ENCODE data around the gene PKN1. TPM values are rescaled to one million over a fixed set of nuclear protein-coding genes. Genes with fewer than 3 reads are reported as not detected.
A peak's percentile ranks its signal among the peaks of the same experiment; 100 is the strongest.

Gene PKN1
- total RNA-seq, 1 experiment from 2014 or later, result 205 TPM

GRCh38 chr19:14496834-14497227, 63.7 kb downstream of the PKN1 start:
- Histone ChIP-seq H3K27ac (ENCODE audit: low read length) (peak overlapping the region; percentile 92), H3K27me3 (ENCODE audit: control insufficient read depth, insufficient read depth, low read length) (no peaks in the 10 kb centered on the region), H3K9me3 (ENCODE audit: control insufficient read depth, insufficient read depth, low read depth, low read length) (no peaks in the 10 kb centered on the region), H3K4me1 (ENCODE audit: control insufficient read depth, insufficient read depth, low read length) (peaks cover 18% of the 10 kb centered on the region), H3K36me3 (ENCODE audit: control insufficient read depth, insufficient read depth, low read length) (no peaks in the 10 kb centered on the region), H3K4me3 (ENCODE audit: low read depth in 2 of 2, low read length in 2 of 2) (peak overlapping the region; percentile 50 to 82)
- intact Hi-C loops (cut with micrococcal nuclease; ENCODE audit: unreplicated experiment), result no loop called here
- in situ Hi-C loops (cut with HindIII; ENCODE audit: low pct_unique_long_range_greater_than_20kb, low sequenced_read_pairs), result no loop called here
- ChIA-PET POLR2A (no interaction called here), CTCF (interaction anchor here (0.6 to 2.4 kb wide), 2 partner anchors 9 to 12 kb away, joined by 3 to 10 read pairs; no protein-coding TSS in a partner anchor)
- ATAC-seq (peak; percentile 28; the same call in 1 of the 2 replicates), DNase-seq (ENCODE audit: low read depth, low spot score) (no peak)
- no TSS peak for BruUV-seq (replicated peaks)
- no peak for TF ChIP-seq TCF7L2 (IDR thresholded peaks at IDR 0.05; ENCODE audit: low read depth, low read length)
- TF ChIP-seq SIN3A (IDR thresholded peaks at IDR 0.05; ENCODE audit: borderline replicate concordance, insufficient read depth, low read depth, low read length), result no peak
- TF ChIP-seq REST (IDR thresholded peaks at IDR 0.05; ENCODE audit: insufficient read depth in 1 of 2, low read depth in 2 of 2, low read length in 1 of 2), result no peak
- no peak for TF ChIP-seq POLR2AphosphoS5 (IDR thresholded peaks at IDR 0.05; ENCODE audit: low read depth, low read length)
- no peak for TF ChIP-seq CTCF (IDR thresholded peaks at IDR 0.05)

GRCh38 chr19:14497228-14497921, 64.3 kb downstream of the PKN1 start:
- Histone ChIP-seq H3K4me3 (ENCODE audit: low read depth in 2 of 2, low read length in 2 of 2) (no peak overlapping the region), H3K36me3 (ENCODE audit: control insufficient read depth, insufficient read depth, low read length) (no peaks in the 10 kb centered on the region), H3K4me1 (ENCODE audit: control insufficient read depth, insufficient read depth, low read length) (peaks cover 18% of the 10 kb centered on the region), H3K27me3 (ENCODE audit: control insufficient read depth, insufficient read depth, low read length) (no peaks in the 10 kb centered on the region), H3K9me3 (ENCODE audit: control insufficient read depth, insufficient read depth, low read depth, low read length) (no peaks in the 10 kb centered on the region), H3K27ac (ENCODE audit: low read length) (peak overlapping the region; percentile 92)
- ATAC-seq (no peak), DNase-seq (ENCODE audit: low read depth, low spot score) (no peak)
- no peak for TF ChIP-seq POLR2AphosphoS5 (IDR thresholded peaks at IDR 0.05; ENCODE audit: low read depth, low read length)
- in situ Hi-C loops (cut with HindIII; ENCODE audit: low pct_unique_long_range_greater_than_20kb, low sequenced_read_pairs) (no loop called here), intact Hi-C loops (cut with micrococcal nuclease; ENCODE audit: unreplicated experiment) (no loop called here)
- POLR2A ChIA-PET, result interaction anchor here (0.6 kb wide), 1 partner anchor 13 kb away, joined by 4 read pairs; no protein-coding TSS in a partner anchor
- CTCF ChIA-PET, result interaction anchor here (0.7 to 2.4 kb wide), 2 partner anchors 8 to 203 kb away, joined by 3 to 10 read pairs; no protein-coding TSS in a partner anchor
- no TSS peak for BruUV-seq (replicated peaks)
